Activated naive CD8-positive, alpha-beta T cell treated with anti-CD3 and anti-CD28 coated beads for 36 hours (primary cell): Measurements from ENCODE around the gene CATSPER3. TPM values are rescaled to one million over a fixed set of nuclear protein-coding genes. Genes with fewer than 3 reads are reported as not detected.

Experiments
- DNase-seq: peaks from one replicate; pipeline ENCODE4 v3.0.0; 2021
- H3K27ac Mint-ChIP-seq: one replicate; pipeline ENCODE4 v1.8.0; 2022; ENCODE audit warnings: mild to moderate bottlenecking, moderate library complexity, mixed read lengths
- H3K27me3 Mint-ChIP-seq: one replicate; pipeline ENCODE4 v1.8.0; 2022; ENCODE audit warnings: mild to moderate bottlenecking, mixed read lengths
- H3K36me3 Mint-ChIP-seq: one replicate; pipeline ENCODE4 v1.8.0; 2021; ENCODE audit warnings: mild to moderate bottlenecking, mixed read lengths
- H3K4me1 Mint-ChIP-seq: one replicate; pipeline ENCODE4 v1.8.0; 2021; ENCODE audit warnings: mixed read lengths
- H3K4me3 Mint-ChIP-seq: one replicate; pipeline ENCODE4 v1.8.0; 2022; ENCODE audit warnings: mild to moderate bottlenecking, moderate library complexity, mixed read lengths
- H3K9me3 Mint-ChIP-seq: one replicate; pipeline ENCODE4 v1.8.0; 2022; ENCODE audit warnings: mixed read lengths
- total RNA-seq, 2 experiments: library from RNA; stranded (reverse); gene quantifications; one replicate each; pipeline ENCODE4 v1.2.3, GENCODE V29; 2021

CATSPER3 gene
- under 1 TPM; 0.39 to 0.46 TPM for total RNA-seq

DNA sequence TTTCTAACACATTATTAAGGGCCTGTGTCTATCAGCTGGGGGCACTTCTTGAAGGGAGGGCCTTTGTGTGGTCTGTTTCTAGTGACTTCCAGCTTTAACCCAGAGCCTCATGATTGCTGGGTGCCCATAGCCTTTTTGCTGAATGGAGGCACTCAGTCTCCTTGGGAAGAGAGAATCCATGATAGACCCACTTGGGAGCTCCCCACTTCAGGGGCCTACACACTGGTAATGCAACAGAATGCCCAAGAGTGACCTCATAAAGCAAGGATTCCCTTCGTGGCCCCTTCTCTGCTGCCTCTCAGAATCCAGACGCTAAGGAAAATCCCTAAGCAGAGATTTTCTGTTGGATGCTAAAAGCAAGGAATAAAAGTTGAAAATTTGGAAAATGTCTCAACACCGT, at the start of gene CATSPER3:
Gene CATSPER3, plus strand, starts transcription at position 301 of the 400 bp plus-strand sequence. Its CDS starts 85 bp downstream, at position 386.
- H3K27ac Mint-ChIP-seq = no peak within 1 kb of the TSS

GRCh38 chr5:134918861-134919260, 48.8 kb upstream of the CATSPER3 start:
- Mint-ChIP-seq H3K4me3 (no peak overlapping the region), H3K4me1 (peaks cover 14% of the 10 kb centered on the region), H3K9me3 (no peaks in the 10 kb centered on the region), H3K27ac (no peak overlapping the region), H3K27me3 (no peaks in the 10 kb centered on the region), H3K36me3 (peaks cover 11% of the 10 kb centered on the region)
- DNase-seq = no peak

More for the DNA sequence above, at the start of gene CATSPER3:
- no peak for DNase-seq
- Mint-ChIP-seq H3K27me3 (no peaks in the 10 kb centered on the region), H3K9me3 (peaks cover 1% of the 10 kb centered on the region), H3K4me3 (no peak within 1 kb of the TSS), H3K36me3 (peaks cover 9% of the 10 kb centered on the region), H3K4me1 (peaks cover 26% of the 10 kb centered on the region)

DNA sequence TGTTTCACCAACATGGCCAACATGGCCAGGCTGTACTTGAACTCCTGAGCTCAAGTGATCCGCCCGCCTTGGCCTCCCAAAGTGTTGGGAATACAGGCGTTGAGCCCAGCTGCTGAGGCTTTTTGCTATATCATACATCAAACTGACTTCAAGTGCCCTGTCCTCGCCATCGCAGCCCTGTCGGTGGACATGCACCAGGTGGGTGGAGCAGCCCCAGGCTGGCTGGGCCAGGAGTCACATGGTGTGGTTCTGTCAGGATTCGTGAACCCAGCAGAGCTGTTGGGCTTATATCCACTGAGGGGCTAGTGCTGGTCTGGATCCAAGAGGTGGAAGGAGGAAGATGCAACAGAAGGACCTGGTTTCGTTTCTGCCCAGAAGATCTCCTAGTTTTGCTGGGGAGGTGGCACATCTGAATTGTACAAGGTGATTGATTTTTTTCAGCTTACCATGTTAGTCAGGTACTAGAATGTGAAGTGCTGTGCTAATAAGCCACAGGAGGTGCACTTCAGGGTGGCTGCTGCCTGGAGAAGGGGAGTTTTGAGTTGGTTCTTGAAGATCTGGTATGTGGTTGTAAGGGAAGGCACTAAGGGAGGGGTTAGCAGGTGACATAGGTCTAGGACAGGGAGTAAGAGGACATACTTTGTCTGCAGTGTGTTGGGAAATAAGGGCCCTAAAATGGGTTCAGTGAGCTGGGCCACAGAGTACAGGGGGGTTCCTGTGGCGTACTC, 46.7 kb upstream of the CATSPER3 start:
- Mint-ChIP-seq H3K27ac (peak overlapping the region; percentile 10), H3K4me3 (no peak overlapping the region), H3K4me1 (peaks cover 14% of the 10 kb centered on the region), H3K27me3 (no peaks in the 10 kb centered on the region), H3K36me3 (peaks cover 11% of the 10 kb centered on the region), H3K9me3 (no peaks in the 10 kb centered on the region)
- DNase-seq = no peak

DNA sequence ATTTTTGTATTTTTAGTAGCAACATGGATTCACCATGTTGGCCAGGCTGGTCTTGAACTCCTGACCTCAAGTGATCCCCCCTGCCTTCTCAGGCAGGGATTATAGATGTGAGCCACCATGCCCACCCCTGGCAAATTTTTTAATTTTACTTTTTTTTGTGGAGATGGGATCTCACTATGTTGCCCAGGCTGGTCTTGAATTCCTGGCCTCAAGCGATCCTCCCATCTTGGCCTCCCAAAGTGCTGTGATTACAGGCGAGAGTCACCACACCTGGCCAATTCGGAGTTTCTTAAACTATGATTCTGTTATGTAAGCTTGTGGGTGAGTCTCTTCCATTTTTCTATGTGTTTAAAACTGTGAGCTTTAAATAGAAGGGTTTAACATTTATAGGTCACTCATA, 35.2 kb upstream of the CATSPER3 start:
- H3K27ac Mint-ChIP-seq = no peak overlapping the region
- DNase-seq = no peak
- no peak overlapping the region for H3K4me3 Mint-ChIP-seq
- no peaks in the 10 kb centered on the region for H3K4me1 Mint-ChIP-seq
- no peaks in the 10 kb centered on the region for H3K27me3 Mint-ChIP-seq
- no peaks in the 10 kb centered on the region for H3K9me3 Mint-ChIP-seq
- H3K36me3 Mint-ChIP-seq = peaks cover 11% of the 10 kb centered on the region

- Mint-ChIP-seq H3K4me3 (no peak overlapping the region), H3K27me3 (no peaks in the 10 kb centered on the region)
These were observed 33.5 kb upstream of the CATSPER3 start for GRCh38 chr5:134934202-134934601.

GRCh38 chr5:134935711-134936602, 31.8 kb upstream of the CATSPER3 start:
- Mint-ChIP-seq H3K9me3 (no peaks in the 10 kb centered on the region), H3K36me3 (peaks cover 6% of the 10 kb centered on the region), H3K27me3 (no peaks in the 10 kb centered on the region), H3K4me3 (no peak overlapping the region), H3K27ac (no peak overlapping the region), H3K4me1 (no peaks in the 10 kb centered on the region)
- DNase-seq = no peak

More at GRCh38 chr5:134934202-134934601, 33.5 kb upstream of the CATSPER3 start:
- H3K27ac Mint-ChIP-seq = no peak overlapping the region
- H3K36me3 Mint-ChIP-seq = peaks cover 6% of the 10 kb centered on the region
- DNase-seq = no peak
- H3K4me1 Mint-ChIP-seq = no peaks in the 10 kb centered on the region
- no peaks in the 10 kb centered on the region for H3K9me3 Mint-ChIP-seq

GRCh38 chr5:134937526-134937925, 30.2 kb upstream of the CATSPER3 start:
- peaks cover 4% of the 10 kb centered on the region for H3K36me3 Mint-ChIP-seq
- H3K27ac Mint-ChIP-seq = no peak overlapping the region
- H3K4me3 Mint-ChIP-seq = no peak overlapping the region
- H3K4me1 Mint-ChIP-seq = no peaks in the 10 kb centered on the region
- H3K27me3 Mint-ChIP-seq = no peaks in the 10 kb centered on the region
- no peak for DNase-seq
- no peaks in the 10 kb centered on the region for H3K9me3 Mint-ChIP-seq

GRCh38 chr5:134938030-134938429, 29.7 kb upstream of the CATSPER3 start:
- DNase-seq = no peak
- Mint-ChIP-seq H3K36me3 (peaks cover 4% of the 10 kb centered on the region), H3K4me1 (no peaks in the 10 kb centered on the region), H3K27ac (peak overlapping the region; percentile 23), H3K4me3 (no peak overlapping the region), H3K9me3 (no peaks in the 10 kb centered on the region), H3K27me3 (no peaks in the 10 kb centered on the region)

- H3K27me3 Mint-ChIP-seq = no peaks in the 10 kb centered on the region
- peaks cover 2% of the 10 kb centered on the region for H3K36me3 Mint-ChIP-seq
- DNase-seq = no peak
- no peaks in the 10 kb centered on the region for H3K9me3 Mint-ChIP-seq
- no peak overlapping the region for H3K27ac Mint-ChIP-seq
- H3K4me3 Mint-ChIP-seq = no peak overlapping the region
- no peaks in the 10 kb centered on the region for H3K4me1 Mint-ChIP-seq
These were observed 28.2 kb upstream of the CATSPER3 start for GRCh38 chr5:134939500-134939899.

DNA sequence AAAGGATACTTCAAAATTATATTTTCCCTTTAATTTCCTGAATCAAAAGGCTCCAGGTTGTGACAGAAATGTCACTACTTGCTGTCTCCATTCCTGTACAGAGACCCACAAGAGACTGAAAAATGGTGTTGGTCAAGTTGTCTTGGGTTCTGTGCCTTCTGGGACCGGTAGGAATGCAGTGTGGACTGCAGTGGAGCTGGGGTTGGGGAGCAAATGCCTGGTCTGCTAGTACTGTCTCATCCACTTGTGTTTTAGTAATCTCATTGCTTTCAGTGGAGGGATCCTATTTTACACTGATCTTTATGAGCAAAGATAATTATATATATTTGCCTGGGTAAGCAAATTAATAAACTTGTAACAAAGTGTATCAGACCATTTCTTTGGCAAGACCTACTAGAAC, 24.2 kb upstream of the CATSPER3 start:
- Mint-ChIP-seq H3K36me3 (peaks cover 2% of the 10 kb centered on the region), H3K4me1 (no peaks in the 10 kb centered on the region), H3K9me3 (no peaks in the 10 kb centered on the region)

DNA sequence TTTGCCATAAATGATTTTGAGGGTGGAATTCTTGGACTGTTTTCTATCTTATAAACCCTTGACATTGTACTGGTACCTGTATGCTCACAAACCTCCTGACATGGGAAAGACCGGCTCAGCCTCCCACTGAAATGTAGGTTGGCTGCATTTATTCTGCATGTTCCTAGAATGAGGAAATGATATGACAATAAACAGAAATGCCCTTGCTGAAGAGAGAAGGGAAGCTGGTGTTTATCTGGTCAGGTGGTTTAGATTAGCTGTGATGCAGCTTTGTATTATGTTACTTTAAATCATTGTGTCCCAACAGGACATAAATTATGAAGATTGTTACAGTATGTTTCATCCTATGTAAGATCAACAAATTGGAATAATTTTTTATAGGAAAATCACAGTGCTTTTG, 23.1 kb upstream of the CATSPER3 start:
- H3K4me3 Mint-ChIP-seq = no peak overlapping the region

More for the DNA sequence above, 24.2 kb upstream of the CATSPER3 start:
- Mint-ChIP-seq H3K27me3 (no peaks in the 10 kb centered on the region), H3K4me3 (no peak overlapping the region), H3K27ac (no peak overlapping the region)
- no peak for DNase-seq

GRCh38 chr5:134945041-134945440, 22.7 kb upstream of the CATSPER3 start:
- Mint-ChIP-seq H3K36me3 (peaks cover 2% of the 10 kb centered on the region), H3K27ac (no peak overlapping the region), H3K27me3 (no peaks in the 10 kb centered on the region), H3K4me1 (no peaks in the 10 kb centered on the region), H3K9me3 (no peaks in the 10 kb centered on the region), H3K4me3 (no peak overlapping the region)
- DNase-seq = no peak

More for the DNA sequence above, 23.1 kb upstream of the CATSPER3 start:
- no peak for DNase-seq
- Mint-ChIP-seq H3K9me3 (no peaks in the 10 kb centered on the region), H3K27ac (no peak overlapping the region), H3K4me1 (no peaks in the 10 kb centered on the region), H3K27me3 (no peaks in the 10 kb centered on the region), H3K36me3 (peaks cover 2% of the 10 kb centered on the region)

GRCh38 chr5:134948911-134949310, 18.8 kb upstream of the CATSPER3 start:
- H3K4me1 Mint-ChIP-seq = no peaks in the 10 kb centered on the region
- no peaks in the 10 kb centered on the region for H3K27me3 Mint-ChIP-seq
- H3K9me3 Mint-ChIP-seq = peaks cover 1% of the 10 kb centered on the region
- H3K4me3 Mint-ChIP-seq = no peak overlapping the region
- H3K36me3 Mint-ChIP-seq = peaks cover 8% of the 10 kb centered on the region
- H3K27ac Mint-ChIP-seq = no peak overlapping the region
- DNase-seq = no peak

DNA sequence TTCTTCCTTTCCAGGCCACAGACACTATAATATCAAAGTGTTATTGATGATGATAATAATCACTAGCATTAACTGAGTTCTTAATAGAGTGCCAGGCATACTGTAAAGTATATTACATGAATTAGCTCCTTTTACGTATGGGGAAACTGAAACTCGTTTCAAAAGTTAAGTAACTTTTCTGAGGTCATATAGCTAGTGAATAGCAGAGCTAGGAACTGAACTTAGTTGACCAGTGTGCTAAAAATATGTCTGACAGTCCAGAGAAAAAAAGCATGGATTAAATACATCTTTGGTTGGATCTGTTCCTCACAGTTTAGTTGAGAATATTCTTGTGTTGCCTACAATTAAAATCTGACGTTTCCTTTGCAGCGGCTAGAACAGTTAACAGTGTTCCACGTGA, 18.4 kb upstream of the CATSPER3 start:
- Mint-ChIP-seq H3K9me3 (peaks cover 3% of the 10 kb centered on the region), H3K36me3 (peaks cover 10% of the 10 kb centered on the region), H3K4me3 (no peak overlapping the region), H3K27ac (no peak overlapping the region), H3K4me1 (no peaks in the 10 kb centered on the region), H3K27me3 (no peaks in the 10 kb centered on the region)
- DNase-seq = no peak

- H3K4me3 Mint-ChIP-seq = no peak overlapping the region
- no peak overlapping the region for H3K27ac Mint-ChIP-seq
- no peak for DNase-seq
- peaks cover 2% of the 10 kb centered on the region for H3K4me1 Mint-ChIP-seq
- H3K27me3 Mint-ChIP-seq = no peaks in the 10 kb centered on the region
- peaks cover 7% of the 10 kb centered on the region for H3K9me3 Mint-ChIP-seq
- peaks cover 13% of the 10 kb centered on the region for H3K36me3 Mint-ChIP-seq
These were observed 9.6 kb upstream of the CATSPER3 start for GRCh38 chr5:134957920-134958608.
